Stromal cell of bone marrow (primary cell): ENCODE data around the gene ZNF428.
"Not testable (repeated sequence)": the region's sequence is repeated elsewhere in the genome, so short reads cannot be mapped to it uniquely, and the experiment has no call there.

Source experiments
- DNase-seq: peaks from one replicate; pipeline ENCODE4 v3.0.0-alpha.2; 2012; ENCODE audit warnings: low read depth

The ZNF428 gene, protein sequence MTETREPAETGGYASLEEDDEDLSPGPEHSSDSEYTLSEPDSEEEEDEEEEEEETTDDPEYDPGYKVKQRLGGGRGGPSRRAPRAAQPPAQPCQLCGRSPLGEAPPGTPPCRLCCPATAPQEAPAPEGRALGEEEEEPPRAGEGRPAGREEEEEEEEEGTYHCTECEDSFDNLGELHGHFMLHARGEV

DNA sequence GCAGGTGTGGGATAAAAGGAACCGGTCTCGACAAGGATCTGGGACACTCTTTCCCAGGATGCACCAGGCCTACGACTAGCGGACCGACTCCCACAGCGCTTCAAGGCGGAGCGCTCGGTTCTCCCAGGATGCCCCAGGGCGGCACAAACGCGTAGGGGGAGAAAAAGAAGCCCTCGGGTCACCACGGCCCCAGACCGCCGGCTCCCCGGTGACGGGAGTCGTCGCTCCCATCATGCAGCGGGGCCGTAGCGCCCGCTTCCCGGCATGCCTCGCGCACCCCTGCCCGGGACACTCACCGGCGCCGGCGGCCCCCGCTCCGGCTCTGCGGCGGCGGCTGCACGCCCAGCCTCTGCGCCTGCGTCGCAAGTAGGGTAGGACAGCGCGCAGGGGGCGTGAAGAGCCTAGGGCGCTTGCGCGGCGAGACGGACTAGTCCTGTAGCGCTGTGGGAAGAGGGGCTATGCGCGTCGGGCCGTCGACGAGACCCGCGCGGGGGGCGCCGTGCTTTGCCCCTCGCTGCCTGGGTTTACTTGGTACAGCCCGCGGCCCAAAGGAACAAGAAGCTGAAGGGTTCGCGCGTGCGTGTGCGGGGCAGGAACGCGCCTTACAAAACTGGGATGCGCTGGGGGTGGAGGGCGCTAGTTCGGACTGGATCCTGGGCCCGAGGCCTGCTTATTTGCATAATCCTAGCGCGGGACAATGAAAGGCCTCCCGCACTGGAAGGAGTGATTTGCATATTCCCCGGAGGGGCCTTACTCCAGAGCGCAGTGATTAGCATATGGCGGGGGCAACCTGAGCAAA lies at the start of gene ZNF428:
ZNF428 (minus strand) TSS at position 368 of the 799 bp plus-strand sequence. CDS start 5,325 bp downstream, outside the sequence.
- DNase-seq = peak; percentile 72

DNA sequence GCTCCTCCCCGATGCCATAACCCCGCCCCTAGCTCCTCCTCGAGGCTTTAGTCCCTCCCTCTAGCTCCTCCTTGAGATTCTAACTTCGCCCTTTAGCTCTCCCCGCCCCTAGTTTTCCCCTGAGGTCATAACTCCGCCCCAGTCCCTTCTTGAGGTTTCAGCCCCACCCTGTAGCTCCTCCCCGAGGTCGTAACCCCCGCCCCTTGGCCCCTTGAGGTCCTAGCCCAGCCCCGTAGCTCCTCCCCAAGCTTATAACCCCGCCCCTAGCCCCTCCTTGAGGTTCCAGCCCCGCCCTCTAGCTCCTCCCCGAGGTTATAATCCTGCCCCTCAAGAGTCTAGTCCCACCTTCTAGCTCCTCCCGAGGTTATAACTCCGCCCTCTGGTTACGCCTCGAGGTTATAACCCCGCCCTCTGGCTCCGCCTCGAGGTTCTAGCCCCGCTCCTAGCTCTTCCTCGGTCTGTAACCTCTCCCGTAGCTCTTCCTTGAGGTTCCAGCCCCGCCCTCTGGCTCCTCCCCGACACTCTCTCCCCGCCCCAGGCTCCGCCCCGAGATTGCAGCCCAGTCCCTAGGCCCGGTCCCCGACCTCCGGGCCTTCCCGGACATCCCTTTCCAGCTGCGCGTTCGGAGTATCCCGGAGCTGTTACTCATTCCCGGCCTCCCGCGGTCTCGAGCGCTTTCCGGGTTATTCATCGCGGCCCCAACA lies 49.1 kb upstream of the ZNF428 start:
- DNase-seq = peak; percentile 99

DNA sequence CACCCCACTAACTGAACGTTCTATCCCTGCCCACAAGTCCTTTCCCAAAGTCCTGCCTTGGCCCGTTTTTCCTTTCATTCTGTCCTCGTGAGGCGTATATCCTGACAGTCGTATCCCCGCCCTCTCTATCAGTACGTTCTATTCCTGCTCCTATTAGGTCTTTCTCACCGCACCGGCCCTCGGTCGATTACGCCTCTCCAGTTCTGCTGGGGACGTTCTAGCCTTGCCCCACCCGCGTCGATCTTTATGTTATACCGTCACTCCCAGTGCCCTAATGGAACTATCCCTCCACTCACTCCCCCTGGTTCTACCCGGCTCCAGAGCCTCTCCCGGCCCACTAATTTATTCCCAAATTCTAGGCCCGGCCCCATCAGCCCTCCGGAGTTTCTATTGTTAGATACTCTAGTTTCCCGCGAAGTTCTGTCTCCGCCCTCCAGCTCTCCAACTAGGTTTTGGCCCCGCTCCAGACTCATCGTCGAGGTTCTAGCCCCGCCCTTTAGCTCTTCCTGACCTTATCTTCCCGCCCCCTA lies 48.5 kb upstream of the ZNF428 start:
- DNase-seq = no peak

DNA sequence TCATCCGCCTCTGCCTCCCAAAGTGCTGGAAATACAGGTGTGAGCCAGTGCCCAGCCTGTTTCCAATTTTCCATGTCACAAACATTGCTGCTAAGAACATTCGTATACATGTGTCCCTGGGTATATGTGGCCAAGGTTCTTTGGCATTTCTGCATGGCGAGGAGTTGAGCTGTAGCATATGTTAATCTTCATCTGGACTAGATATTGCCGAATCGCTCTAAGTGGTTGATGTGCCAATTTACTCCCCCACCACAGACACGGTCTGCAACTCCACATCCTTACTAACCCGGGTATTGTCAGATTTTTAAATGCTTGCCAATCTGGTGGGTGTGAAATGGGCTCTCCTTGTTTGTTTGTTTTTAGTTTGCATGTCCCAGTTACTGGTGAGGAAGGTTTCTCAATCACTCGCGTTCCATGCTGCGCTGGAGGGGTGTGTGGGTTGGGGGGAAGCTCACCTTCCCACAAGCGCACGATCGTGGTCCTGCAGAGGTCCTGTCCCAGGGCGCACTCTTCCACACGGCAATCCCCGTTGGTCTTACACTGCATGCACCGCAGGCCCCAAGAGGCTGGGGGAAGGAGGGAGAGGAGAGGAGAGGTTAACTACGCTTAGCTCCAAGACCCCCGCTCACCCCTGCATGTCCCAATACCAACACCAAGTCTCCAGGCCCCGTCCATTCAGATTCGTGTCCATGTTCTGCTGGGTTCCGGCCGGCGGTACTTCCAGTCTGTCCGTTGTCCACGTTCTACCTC lies 47.9 kb upstream of the ZNF428 start:
- no peak for DNase-seq

DNA sequence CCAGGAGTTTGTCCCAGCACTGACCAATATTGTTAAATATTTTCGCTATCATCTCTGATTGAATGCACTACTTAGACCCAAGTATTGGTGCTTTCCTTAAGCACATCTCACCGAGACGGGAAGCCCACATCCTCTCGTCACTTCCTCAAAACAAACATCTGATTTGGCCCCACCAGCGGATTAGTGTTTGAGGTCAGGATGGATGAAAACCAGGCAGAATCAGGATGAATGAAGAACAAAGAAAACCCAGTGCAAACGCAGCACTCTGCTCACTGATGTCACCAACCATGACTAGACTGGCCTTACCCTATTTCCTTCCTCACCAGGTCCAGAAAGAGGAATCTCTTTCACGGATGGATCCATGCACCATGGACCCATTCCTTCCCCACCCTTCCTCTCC lies 44.6 kb upstream of the ZNF428 start:
- no peak for DNase-seq

DNA sequence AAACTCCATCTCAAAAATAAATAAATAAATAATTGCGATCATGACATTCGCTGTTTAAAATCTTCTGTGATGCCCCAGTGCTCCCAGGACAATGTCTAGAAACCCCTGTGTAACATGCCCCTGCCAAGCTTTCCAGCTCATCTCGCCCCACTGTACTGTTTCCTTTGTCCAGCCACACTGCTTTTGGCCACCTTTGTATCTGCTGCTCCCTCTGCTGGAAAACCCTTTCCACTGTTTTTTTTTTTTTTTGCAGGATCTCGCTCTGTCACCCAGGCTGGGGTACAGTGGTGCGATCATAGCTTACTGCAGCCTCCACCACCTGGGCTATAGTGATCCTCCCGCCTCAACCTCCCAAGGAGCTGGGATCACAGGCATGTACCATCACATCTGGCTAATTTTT lies 43.1 kb upstream of the ZNF428 start:
- DNase-seq = no peak

DNA sequence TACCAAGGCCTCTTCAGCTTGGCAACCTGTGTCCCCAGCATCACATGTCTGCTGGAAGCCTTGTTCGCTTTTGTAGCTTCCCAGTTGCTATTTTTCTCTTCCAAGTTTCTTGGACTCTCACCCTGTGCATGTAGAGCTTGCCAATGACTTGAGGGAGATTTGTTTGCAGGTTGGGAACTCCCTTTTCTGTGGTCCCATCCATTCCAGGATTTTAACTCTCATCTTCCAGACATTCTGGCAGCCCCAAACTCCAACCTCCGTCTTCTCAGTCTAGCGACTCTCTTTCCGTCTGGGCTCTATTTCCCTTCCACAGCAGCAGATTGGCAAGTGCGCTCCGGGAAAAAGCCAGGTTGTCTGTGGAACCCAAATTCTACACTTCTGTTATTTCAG lies 41.5 kb upstream of the ZNF428 start:
- DNase-seq = no peak

DNA sequence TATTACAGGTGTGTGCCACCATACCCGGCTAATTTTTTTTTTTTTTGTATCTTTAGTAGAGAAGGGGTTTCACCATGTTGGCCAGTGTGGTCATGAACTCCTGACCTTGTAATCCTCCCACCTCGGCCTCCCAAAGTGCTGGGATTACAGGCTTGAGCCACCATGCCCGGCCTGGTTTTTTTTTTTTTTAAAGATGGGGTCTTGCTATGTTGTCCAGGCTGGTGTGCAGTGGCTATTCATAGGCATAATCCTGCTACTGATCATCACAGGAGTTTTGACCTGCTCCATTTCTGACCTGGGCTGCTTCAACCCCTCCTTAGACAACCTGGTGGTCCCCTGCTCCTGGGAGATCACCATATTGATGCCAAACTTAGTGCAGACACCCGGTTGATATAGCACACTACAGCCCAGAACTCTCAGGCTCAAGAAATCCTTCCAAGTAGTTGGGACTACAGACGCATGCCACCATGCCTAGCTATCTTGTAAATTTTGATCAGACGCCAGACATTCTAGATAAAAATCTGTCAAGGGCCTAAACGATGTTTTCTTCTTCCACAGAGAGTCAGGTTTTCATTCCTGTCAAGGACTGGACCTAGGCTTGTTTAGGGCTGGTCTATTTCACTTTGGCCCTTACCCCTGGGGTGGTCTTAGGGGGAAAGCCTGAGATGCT lies 41.0 kb upstream of the ZNF428 start:
- DNase-seq = no peak

DNA sequence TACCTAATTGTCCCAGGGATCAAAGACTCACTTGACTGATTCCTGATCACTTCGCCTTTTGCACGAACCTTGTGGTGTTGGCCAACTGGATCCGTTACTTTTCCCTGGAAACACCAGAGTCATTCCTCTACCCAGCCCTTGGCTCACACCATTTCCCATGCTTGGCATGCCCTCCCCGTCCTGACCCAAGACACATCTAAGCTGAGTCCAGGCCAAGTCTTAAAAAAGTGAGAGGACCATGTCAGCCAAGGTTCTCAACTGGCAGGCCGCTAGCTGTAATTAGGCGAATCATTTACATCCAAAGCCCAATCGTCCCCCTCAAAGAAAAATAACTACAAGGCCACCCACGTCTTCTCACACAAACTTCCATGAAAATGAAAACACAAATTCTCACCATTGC lies 39.1 kb upstream of the ZNF428 start:
- no peak for DNase-seq

DNA sequence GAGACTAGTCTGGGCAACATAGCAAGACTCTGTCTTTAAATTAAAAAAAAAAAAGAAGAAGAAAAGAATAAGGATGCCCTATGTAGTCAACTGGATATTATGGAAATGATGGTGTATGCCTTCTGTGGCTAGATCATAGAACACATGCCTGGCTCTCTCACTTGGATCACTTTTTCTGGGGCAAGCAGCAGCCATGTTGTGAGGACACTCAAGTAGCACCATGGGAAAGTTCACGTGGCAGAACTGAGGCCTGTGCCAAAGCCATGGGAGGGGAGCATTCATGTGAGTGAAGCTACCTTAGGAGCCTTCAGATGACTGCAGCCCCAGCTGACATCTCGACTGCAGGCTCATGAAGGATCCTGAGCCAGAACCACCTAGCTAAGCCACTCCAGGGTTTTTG lies 38.6 kb upstream of the ZNF428 start:
- DNase-seq = no peak

DNA sequence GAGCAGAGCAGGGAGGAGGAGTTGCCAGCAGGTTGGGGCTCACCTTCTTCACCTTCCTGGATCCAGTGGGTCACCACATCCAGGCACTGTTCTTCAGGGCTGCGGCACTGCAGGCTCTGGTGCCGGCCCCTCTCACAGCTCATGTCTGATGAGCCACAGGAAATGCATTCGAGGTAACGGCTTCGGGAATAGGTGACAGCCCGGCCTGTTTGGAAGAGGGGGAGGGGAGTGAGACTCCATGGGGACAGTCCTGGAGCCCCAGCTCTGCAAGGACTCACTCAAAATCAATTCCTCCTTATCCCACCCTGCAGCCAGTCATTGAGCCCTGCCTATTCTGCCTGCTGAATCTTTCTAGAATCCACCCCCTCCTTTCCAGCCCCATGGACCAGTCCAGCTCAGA lies 37.0 kb upstream of the ZNF428 start:
- no peak for DNase-seq

DNA sequence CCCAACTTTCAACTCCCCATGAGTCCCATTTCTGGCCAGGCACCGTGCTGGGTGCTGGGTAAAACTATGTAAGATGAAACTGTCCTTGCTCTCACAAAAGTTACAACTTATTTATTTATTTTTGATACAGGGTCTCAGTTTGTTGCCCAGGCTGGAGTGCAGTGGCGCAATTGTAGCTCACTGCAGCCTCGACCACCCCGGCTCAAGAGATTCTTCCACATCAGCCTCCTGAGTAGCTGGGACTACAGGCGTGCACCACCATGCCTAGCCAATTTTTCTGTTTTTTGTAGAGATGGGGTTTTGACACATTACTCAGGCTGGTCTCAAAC lies 33.1 kb upstream of the ZNF428 start:
- DNase-seq = no peak

DNA sequence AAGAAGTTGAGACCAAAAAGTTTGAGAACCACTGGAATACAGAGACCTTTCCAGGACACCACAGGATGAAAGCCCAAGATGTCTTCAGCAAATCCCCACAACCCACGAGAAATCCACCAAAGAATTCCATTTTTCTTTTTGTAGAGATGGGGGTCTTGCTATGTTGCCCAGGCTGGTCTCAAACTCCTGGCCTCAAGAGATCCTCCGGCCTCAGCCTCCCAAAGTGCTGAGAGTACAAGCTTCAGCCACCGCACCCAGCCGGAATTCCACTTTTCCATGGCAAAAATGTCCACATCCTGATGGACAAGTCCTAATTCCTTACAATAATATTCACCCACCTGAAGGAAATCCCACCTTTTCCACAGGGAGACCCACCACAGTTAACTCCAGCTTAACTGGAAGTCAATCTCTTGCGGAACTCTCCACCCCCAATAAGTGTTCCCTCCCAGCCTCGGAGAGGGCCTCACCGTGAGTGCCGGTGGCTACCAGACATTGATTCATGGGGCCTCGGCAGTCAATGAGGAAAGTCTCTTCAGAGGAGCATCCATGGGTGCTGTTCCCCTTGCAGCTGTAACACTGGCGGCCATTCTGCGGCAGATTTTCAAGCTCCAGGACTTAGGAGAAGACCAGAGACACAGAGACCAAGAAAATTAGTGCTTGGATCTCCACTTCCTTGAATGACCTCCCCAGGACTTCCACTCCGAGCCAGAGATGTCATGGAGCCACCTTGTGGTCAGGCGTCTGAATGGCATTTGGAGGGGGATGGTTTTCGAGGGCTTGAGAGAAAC lies 32.5 kb upstream of the ZNF428 start:
- DNase-seq = peak; percentile 31

DNA sequence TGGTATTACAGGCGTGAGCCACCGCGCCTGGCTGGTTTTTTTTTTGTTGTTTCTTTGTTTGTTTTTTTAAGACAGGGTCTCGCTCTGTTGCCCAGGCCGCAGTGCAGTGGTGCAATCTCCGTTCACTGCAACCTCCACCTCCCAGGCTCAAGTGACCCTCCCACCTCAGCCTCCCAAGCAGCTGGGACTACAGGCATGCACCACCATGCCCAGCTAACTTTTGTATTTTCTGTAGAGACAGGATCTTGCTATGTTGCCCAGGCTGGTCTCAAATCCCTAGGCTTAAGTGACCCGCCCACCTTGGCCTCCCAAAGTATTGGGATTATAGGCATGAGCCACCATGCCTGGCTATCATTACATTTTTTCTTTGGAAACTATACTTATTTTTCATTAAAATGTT lies 30.8 kb upstream of the ZNF428 start:
- DNase-seq = not testable (repeated sequence)

DNA sequence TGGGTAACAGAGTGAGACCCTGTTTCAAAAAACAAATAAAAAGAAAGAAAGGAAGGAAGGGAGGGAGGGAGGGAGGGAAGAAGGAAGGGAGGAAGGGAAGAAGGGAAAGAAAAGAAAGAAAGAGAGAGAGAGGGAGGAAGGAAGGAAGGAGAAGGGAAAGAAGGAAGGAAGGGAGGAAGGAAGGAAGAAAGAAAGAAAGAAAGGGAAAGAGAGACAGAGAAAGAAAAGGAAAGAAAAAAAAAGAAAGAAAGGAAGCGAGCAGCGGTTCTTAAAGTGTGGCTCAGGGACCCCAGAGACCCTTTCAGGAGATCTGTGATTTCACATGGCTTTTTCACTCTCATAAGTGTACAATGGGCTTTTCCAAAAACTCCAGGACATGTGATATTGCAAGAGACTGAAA lies 30.1 kb upstream of the ZNF428 start:
- no peak for DNase-seq

DNA sequence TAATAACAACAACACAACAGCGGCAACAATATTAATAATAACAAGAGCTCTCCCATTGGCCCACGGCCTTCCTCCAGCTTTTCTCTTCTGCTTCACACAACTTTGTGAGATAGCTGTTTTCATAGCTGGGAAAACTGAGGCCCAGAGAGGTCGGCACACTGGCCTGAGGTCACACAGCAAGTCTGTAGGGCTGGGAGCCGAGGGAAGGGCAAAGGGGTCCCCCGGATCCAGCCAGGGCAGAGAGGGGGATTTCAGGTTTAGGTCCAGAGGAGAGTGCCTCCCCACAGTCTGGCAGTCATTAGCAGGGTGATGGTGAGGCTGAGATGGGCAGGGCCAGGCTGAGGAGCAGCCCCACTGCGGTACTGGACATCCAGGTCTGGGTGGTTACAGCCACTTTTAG lies 29.2 kb upstream of the ZNF428 start:
- DNase-seq = no peak

DNA sequence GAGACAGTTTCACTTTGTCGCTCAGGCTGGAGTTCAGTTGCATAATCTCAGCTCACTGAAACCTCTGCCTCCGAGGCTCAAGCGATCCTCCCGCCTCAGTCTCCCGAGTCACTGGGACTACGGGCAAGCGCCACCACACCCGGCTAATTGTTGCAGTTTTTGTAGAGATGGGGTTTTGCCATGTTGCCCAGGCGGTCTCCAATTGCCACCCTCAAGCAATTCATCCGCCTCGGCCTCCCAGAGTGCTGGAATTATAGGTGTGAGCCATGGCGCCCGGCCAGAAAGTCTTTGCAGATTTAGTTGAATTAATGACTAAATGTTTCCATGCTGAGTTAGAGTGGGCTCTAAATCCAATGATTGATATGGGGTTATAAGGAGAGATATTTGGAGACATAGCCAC lies 24.8 kb upstream of the ZNF428 start:
- no peak for DNase-seq

DNA sequence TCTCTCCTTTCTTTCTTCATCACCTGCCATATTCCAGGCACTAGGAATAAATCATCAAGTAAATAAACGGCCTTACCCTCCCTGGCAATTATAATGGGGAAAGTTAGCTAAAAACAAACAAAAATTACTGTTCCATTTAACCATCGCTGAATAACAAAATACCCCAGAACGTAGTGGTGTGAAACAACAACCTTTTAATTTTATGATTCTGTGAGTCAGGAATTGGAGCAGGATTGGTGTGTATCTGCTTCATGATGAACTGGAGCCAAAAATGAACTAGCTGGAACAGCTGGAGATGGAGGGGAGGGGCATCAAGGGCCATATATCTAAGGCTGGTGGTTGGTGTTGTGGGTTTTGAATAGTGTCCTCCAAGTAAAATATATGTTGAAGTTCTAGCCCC lies 23.9 kb upstream of the ZNF428 start:
- DNase-seq = no peak

DNA sequence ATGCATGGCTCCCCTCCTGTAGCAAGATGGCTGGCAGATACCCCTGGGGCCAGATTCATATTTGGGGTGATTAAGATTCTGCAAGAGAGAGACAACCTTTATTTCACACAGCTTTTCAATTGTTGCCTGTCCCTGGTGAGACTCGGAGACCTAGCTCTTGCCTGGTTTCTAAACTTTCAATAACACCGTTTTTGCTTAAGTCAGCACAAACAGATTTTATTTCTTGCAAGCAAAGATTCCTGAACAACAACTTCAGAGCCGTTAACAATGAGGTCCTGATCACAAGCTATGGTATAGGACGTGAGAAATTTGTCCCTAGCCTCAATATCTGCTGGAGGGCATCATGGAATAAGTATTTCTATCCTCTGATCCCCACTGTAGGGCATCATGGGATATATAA lies 23.1 kb upstream of the ZNF428 start:
- no peak for DNase-seq

DNA sequence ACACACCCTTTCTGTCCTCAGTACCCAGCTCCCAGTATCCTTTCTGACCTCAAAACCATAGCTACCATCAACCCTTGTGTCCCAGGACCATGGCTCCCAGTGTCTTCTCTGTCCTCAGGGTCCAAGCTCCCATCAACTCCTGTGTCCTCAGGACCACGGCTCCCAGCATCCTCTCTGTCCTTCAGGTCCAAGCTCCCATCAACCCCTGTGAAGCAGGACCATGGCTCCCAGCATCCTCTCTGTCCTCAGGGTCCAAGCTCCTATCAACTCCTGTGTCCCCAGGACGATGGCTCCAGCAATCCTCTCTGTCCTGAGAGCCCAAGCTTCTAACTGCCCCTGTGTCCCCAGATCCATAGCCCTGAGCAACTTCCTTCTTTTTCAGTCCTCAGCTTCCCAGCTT lies 21.9 kb upstream of the ZNF428 start:
- DNase-seq = no peak

DNA sequence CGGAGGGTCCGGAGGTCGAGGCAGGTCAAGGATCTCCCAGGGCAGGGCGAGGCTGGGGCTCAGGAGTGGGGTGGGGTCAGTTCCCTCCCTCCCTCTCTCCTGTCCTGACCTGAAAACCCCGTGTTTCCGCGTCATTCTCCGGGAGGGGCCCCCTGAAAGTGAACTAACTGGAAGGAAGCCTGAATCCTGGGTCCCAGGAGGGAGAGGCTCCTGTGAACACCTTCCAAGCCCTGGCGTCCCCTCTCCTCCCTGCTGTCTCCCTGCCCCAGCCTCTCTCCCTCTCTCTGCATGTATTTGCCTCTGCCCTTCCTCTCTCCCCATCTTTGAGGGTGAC lies 21.0 kb upstream of the ZNF428 start:
- no peak for DNase-seq
